Stomach (tissue), 4 donors: ENCODE data around the gene OGA.

ENCODE experiments used
- EP300 ChIP-seq: sonication (generic); formaldehyde crosslinking; IDR thresholded peaks from one replicate; pipeline ENCODE4 v1.6.1; 2017; ENCODE audit warnings: antibody characterized with exemption
- POLR2A ChIP-seq, 4 donors: fragments of 450-650 bp; IDR thresholded peaks; one replicate each; pipeline ENCODE4 v1.6.1; 2016; ENCODE audit warnings: antibody characterized with exemption in 4 of 4, control low read depth in 2 of 4, mild to moderate bottlenecking in 1 of 4, moderate library complexity in 1 of 4
- POLR2AphosphoS5 ChIP-seq, 3 donors: sonication (generic); formaldehyde crosslinking; IDR thresholded peaks; one replicate each; pipeline ENCODE4 v1.6.1; 2016; ENCODE audit warnings: antibody characterized with exemption in 3 of 3
- TF ChIP-seq, protein P1 (sequence below), 7 experiments: fragments of 450-650 bp in 4 of 7; fragments of 200-600 bp in 3 of 7; sonication (generic) in 3 of 7; IDR thresholded peaks; one replicate each; pipeline ENCODE4 v1.5.1; 2016 to 2019; ENCODE audit warnings: antibody characterized with exemption in 7 of 7, control low read depth in 2 of 7, mild to moderate bottlenecking in 1 of 7

GRCh38 chr10:101832325-101832771 lies 14.1 kb upstream of the OGA start:
- no peak for TF ChIP-seq EP300
- TF ChIP-seq, protein P1, sequence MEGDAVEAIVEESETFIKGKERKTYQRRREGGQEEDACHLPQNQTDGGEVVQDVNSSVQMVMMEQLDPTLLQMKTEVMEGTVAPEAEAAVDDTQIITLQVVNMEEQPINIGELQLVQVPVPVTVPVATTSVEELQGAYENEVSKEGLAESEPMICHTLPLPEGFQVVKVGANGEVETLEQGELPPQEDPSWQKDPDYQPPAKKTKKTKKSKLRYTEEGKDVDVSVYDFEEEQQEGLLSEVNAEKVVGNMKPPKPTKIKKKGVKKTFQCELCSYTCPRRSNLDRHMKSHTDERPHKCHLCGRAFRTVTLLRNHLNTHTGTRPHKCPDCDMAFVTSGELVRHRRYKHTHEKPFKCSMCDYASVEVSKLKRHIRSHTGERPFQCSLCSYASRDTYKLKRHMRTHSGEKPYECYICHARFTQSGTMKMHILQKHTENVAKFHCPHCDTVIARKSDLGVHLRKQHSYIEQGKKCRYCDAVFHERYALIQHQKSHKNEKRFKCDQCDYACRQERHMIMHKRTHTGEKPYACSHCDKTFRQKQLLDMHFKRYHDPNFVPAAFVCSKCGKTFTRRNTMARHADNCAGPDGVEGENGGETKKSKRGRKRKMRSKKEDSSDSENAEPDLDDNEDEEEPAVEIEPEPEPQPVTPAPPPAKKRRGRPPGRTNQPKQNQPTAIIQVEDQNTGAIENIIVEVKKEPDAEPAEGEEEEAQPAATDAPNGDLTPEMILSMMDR (IDR thresholded peaks at IDR 0.05) = no peak
- no peak for TF ChIP-seq POLR2A (IDR thresholded peaks at IDR 0.05)
- TF ChIP-seq POLR2AphosphoS5 (IDR thresholded peaks at IDR 0.05) = no peak
